ENCODE data around the gene LIPC.

LIPC gene

DNA sequence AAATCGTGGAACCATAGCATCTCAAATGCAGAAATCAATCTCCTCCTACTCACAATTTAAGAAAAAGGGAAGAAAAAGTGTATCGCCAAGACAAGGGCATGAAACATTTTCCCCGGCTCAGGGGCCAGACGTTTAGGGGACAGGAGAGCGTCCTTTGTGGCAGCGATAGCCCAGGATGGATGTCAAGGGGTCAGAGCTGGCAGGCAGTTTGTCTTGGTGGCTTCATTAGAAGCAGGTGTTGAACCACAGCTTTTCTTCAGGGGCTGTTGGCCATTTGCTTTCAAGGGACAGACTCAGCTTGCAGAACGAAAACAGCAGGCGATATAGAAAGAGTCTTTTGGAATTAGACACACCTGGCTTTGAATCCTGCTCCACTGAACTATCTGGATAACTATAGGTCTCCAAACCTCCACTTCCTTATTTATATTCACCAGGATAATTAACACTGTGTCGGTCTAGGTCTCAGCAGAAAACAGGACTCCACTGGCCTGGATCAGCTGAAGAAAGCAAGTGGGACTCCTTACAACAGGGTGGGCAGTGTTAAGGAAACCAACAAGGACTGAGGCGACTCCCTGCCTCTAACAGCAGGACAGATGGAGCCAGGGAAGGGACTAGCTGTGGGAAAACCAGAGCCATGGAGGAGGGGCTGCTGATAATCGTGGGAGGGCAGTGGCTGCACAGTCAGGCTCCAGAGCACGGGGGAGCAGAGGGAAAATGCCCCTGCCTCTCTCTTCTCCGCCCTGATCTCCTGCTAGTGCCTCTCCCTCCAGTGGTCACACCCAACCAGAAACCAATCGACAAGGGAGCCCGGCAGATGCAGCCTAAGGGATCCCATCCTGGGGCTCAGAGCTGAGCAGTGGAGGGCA is 123.6 kb downstream of the LIPC start:
- peaks cover 13% of the 10 kb centered on the region for H3K4me1 Mint-ChIP-seq
- no peak overlapping the region for H3K4me3 Mint-ChIP-seq
- no peaks in the 10 kb centered on the region for H3K9me3 Mint-ChIP-seq
- no peak overlapping the region for H3K27ac Mint-ChIP-seq
- no peaks in the 10 kb centered on the region for H3K36me3 Mint-ChIP-seq
- H3K27me3 Mint-ChIP-seq, result no peaks in the 10 kb centered on the region

DNA sequence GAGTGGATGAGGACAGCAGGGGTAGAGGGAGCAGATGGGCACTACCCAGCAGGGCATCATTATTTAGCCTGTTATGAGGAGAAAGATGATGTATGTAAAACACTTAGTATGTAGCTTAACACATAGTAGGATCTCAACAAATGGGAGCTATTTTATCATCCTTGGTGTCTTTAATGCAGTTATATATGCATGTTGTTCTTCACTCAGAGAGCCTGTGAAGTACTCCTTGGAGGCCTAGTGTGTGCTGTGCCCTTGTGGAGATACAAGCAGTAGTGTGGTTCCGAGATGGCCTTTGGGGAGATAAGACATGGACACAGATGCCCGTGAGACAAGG is 124.2 kb downstream of the LIPC start:
- Mint-ChIP-seq H3K36me3 (no peaks in the 10 kb centered on the region), H3K27ac (no peak overlapping the region), H3K4me3 (no peak overlapping the region), H3K27me3 (no peaks in the 10 kb centered on the region), H3K4me1 (peaks cover 11% of the 10 kb centered on the region), H3K9me3 (no peaks in the 10 kb centered on the region)

DNA sequence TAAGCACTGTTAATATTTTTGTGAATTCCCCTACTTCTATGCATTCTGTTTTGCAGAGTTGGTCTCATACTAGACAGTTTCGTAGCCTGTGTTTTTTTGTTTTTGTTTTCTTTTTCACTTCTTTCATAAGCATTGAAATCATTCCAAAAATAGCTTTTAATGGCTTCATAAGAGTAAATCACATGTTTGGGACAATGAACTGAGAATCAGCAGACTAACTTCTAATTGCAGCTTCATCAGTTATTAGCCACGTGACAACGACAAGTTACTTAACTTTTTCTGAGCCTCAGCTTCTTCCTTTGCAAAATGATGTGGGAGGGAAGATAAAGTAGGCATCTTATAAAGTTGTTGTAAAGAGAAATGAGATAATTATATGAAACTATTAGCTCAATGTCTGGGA is 124.8 kb downstream of the LIPC start:
- Mint-ChIP-seq H3K4me3 (no peak overlapping the region), H3K4me1 (peaks cover 6% of the 10 kb centered on the region), H3K9me3 (no peaks in the 10 kb centered on the region), H3K36me3 (no peaks in the 10 kb centered on the region), H3K27me3 (no peaks in the 10 kb centered on the region), H3K27ac (no peak overlapping the region)

DNA sequence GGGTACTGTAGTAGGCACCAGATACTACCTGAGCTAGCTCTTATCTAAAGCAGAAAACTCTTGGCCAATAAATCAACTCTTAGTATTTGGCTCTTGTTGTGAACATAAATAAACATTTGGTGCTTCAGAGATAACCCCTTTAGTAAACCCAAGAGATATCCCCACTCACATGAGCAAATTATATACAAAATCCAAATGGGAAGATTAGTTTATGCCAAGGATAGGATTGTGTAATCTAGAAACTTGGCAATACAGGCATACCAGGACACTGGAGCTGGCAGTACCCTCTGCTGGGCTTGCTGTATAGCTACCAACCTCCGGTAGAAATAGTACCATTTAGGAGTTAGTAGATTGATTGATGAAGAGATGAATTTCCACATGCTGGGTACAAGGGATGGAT is 127.0 kb downstream of the LIPC start:
- Mint-ChIP-seq H3K4me3 (no peak overlapping the region), H3K27ac (no peak overlapping the region), H3K4me1 (no peaks in the 10 kb centered on the region), H3K36me3 (no peaks in the 10 kb centered on the region), H3K9me3 (no peaks in the 10 kb centered on the region), H3K27me3 (no peaks in the 10 kb centered on the region)

DNA sequence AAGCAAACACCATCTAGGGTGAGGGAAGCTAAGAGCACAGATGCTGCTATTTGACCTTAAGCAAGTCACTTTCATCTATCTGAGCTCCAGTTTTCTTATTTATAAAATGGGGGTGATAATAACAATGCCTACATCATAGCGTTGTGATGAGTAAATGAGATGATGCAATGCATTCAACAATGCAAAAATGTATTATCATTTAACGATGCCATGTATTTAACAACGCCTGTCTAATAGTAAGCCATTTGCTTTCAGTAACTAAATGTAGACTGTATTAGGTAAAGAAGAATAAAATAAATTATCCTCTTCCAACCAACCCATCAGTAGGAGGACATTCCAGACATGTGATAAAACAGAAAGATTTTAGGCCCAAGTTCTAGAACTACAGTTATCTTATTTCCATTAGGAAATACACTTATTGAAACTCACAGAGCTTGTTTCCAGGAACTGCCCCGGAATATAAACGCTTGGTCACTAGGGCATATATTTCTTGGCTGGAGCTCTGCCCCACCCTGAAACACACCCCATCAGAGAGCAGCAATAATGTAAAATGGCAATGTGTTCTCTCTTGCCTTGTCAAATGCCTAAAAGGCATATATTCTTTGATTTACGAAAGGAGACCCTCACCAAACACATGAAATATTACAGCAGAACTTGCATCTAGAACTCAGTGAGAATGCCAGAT is 128.3 kb downstream of the LIPC start:
- Mint-ChIP-seq H3K27me3 (no peaks in the 10 kb centered on the region), H3K27ac (no peak overlapping the region), H3K36me3 (no peaks in the 10 kb centered on the region), H3K4me1 (no peaks in the 10 kb centered on the region), H3K9me3 (no peaks in the 10 kb centered on the region), H3K4me3 (no peak overlapping the region)

DNA sequence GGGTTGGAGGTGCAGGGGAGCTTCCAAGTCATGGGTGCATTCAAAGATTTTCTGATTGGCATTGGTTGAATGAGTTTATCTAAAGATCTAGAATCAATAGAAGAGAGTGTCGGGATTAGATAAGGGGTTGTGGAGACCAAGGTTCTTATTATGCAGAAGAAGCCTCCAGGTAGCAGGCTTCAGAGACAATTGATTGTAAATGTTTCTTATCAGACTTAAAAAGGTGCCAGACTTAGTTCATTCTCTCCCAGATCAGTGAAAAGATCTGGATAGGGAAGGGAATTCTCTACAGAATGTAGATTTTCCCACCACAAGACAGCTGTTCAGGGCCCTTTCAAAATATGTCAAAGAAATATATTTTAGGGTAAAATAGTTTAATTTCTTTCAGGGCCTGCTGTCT is 129.5 kb downstream of the LIPC start:
- Mint-ChIP-seq H3K4me1 (no peaks in the 10 kb centered on the region), H3K27ac (no peak overlapping the region), H3K36me3 (no peaks in the 10 kb centered on the region), H3K9me3 (no peaks in the 10 kb centered on the region), H3K4me3 (no peak overlapping the region), H3K27me3 (no peaks in the 10 kb centered on the region)

DNA sequence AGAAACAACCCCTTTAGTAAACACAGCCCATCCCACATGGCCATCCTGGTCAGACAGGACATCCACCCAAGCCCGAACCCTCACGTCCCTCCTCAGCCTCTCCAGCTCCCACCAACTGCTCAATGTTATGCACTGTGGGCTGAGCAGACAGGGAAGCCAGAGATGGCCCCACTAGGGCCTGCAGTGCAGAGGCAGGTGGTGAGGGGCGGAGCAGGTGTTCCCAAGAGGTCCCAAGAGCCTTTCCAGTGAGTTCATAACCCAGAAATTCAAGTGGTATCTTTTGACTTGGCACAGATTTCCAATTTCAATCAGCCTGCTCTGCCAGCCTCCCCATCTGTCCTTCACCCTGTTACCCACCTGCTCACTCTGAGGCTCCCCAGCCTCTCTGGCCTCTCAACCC is 130.3 kb downstream of the LIPC start:
- Mint-ChIP-seq H3K27ac (no peak overlapping the region), H3K4me3 (no peak overlapping the region), H3K36me3 (no peaks in the 10 kb centered on the region), H3K9me3 (no peaks in the 10 kb centered on the region), H3K27me3 (no peaks in the 10 kb centered on the region), H3K4me1 (no peaks in the 10 kb centered on the region)

DNA sequence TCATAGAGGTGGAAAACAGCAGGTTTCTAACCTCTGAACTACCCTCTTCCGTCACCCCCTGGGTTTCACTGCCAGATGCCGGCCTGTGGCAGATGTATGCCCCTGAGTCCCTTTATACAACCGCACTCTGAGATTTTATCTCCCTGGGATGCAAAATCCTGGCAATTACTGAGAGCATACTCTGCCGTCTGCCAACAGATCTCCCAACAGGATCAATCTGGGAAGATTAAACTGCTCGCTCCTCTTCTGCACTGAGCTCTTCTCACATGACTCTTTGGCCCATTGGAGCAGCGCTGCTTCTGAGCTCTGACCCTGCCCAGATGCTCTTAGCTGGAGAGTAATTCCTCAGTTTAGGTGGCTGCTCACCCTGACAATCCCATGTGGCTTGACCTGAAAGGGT is 133.2 kb downstream of the LIPC start:
- Mint-ChIP-seq H3K9me3 (no peaks in the 10 kb centered on the region), H3K36me3 (no peaks in the 10 kb centered on the region), H3K27ac (no peak overlapping the region), H3K4me1 (peaks cover 13% of the 10 kb centered on the region), H3K4me3 (no peak overlapping the region), H3K27me3 (no peaks in the 10 kb centered on the region)

DNA sequence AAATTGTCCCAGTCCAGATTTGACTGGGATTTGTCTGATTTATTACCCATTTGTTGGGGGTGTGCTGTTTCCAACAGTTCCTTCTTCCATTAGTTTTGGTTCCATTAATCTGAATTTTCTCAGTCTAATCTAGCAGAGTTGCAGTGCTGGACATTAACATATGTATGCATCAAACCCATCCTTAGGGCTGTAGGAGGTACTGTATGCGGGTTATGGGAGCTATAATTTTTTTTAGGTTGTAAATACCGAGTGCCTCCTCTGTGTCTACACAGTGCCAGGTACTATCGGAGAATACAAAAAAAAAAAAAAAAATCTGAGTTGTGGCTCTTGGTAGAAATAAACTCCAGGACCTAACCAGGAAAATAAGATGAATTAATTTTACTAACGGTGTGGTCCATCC is 133.8 kb downstream of the LIPC start:
- H3K27me3 Mint-ChIP-seq, result no peaks in the 10 kb centered on the region
- no peaks in the 10 kb centered on the region for H3K36me3 Mint-ChIP-seq
- no peak overlapping the region for H3K4me3 Mint-ChIP-seq
- H3K4me1 Mint-ChIP-seq, result peaks cover 13% of the 10 kb centered on the region
- no peaks in the 10 kb centered on the region for H3K9me3 Mint-ChIP-seq
- H3K27ac Mint-ChIP-seq, result no peak overlapping the region

DNA sequence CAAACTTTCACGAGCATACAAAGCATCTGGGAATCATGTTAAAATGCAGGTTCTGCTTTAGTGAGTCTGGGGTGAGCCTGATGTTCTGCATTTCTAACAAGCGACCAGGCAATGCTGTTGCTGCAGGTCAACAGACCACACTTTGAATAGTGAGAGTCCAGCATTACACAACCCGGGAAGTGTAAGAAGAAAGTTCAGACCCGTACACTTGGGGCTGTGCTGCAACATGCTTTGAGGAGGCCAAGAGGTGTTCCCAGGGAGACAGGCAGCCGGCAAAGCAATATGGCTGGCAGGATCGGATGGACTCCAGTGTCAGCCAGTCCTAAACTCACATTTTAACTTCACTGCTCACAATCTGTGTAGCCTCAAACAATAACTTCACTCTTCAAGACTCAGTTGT is 134.2 kb downstream of the LIPC start:
- no peak overlapping the region for H3K27ac Mint-ChIP-seq
- H3K4me1 Mint-ChIP-seq, result peaks cover 13% of the 10 kb centered on the region
- H3K4me3 Mint-ChIP-seq, result no peak overlapping the region
- H3K9me3 Mint-ChIP-seq, result no peaks in the 10 kb centered on the region
- no peaks in the 10 kb centered on the region for H3K36me3 Mint-ChIP-seq
- no peaks in the 10 kb centered on the region for H3K27me3 Mint-ChIP-seq

DNA sequence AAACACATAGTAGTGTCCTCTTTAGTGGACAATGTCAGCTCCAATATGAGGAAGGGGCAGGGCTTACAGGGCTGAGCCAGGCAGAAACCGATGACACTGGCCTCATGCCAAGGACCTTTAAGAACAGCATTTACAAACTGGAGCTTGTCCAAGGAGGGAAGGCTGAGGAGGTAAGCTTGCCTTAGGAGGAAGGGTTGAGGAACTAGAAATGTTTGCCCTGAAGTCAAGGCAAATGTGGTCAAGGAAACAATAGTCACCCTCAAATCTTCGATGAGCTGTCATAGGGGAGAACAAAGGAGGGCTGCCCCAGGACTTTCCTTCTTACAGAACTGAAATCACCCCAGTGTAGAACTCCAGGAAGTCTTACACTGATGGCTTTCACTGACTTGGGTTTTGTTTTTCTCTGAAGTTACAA is 136.4 kb downstream of the LIPC start:
- Mint-ChIP-seq H3K27me3 (no peaks in the 10 kb centered on the region), H3K36me3 (no peaks in the 10 kb centered on the region), H3K27ac (no peak overlapping the region), H3K9me3 (no peaks in the 10 kb centered on the region), H3K4me3 (no peak overlapping the region), H3K4me1 (peaks cover 13% of the 10 kb centered on the region)

DNA sequence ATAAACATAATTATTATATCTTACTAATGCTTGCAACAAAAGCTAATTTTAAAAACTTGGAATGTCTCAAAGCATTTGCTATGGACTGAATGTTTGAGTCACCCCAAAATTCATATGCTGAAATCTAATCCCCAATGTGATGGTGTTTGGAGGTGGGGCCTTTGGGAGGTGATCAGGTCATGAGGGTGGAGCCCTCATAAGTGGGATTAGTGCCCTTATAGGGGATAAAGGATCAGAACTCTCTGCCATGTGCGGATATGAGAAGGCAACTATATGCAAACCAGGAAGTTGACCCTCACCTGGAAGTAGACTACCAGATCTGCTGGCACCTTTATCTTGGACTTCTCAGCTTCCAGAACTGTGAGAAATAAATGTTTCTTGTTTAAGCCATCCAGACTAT is 137.7 kb downstream of the LIPC start:
- Mint-ChIP-seq H3K9me3 (no peaks in the 10 kb centered on the region), H3K27ac (no peak overlapping the region)

DNA sequence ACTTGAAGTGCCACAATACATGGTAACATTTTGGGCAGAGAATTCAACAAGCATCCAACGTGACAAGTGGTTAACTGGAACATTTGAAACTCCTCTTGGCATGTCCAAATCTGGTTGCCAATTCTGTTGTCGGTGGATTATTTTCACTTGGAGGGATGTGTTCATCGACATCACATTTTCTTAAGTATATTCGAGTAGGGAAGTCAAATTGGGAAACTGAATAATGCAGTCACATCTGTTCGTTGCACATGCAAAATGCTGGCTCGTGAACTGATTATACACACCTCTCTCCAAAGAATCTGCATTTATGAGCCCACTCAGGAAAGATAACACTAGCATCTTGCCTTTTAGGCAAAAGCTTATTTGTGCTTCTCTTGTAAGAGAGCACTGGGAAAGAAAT is 139.7 kb downstream of the LIPC start:
- no peaks in the 10 kb centered on the region for H3K36me3 Mint-ChIP-seq
- no peaks in the 10 kb centered on the region for H3K9me3 Mint-ChIP-seq
- H3K4me1 Mint-ChIP-seq, result peaks cover 19% of the 10 kb centered on the region
- H3K27ac Mint-ChIP-seq, result no peak overlapping the region
- H3K27me3 Mint-ChIP-seq, result no peaks in the 10 kb centered on the region
- no peak overlapping the region for H3K4me3 Mint-ChIP-seq

More for the DNA sequence above, 137.7 kb downstream of the LIPC start:
- peaks cover 13% of the 10 kb centered on the region for H3K4me1 Mint-ChIP-seq
- no peak overlapping the region for H3K4me3 Mint-ChIP-seq
- no peaks in the 10 kb centered on the region for H3K27me3 Mint-ChIP-seq
- no peaks in the 10 kb centered on the region for H3K36me3 Mint-ChIP-seq

DNA sequence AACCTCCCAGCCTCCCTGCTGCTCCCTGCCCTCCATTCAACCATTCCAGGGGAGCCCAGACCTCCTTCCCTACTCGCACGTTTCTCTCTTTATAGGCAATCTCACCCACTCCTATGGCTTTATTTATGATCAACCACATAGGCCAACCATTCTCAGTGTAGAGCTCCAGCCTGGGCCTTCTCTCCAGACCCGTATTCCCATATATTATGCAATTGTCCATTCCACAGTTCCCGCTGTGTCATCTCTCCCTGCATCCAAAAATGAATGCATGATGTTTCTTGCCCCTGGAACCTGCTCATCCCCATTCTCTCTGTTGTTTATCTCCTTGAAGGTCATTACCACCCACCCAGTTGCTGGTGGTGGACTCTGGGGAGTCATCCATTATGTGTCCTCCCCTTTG is 140.7 kb downstream of the LIPC start:
- Mint-ChIP-seq H3K36me3 (no peaks in the 10 kb centered on the region), H3K9me3 (no peaks in the 10 kb centered on the region), H3K27ac (no peak overlapping the region), H3K27me3 (no peaks in the 10 kb centered on the region), H3K4me1 (peaks cover 18% of the 10 kb centered on the region), H3K4me3 (no peak overlapping the region)

DNA sequence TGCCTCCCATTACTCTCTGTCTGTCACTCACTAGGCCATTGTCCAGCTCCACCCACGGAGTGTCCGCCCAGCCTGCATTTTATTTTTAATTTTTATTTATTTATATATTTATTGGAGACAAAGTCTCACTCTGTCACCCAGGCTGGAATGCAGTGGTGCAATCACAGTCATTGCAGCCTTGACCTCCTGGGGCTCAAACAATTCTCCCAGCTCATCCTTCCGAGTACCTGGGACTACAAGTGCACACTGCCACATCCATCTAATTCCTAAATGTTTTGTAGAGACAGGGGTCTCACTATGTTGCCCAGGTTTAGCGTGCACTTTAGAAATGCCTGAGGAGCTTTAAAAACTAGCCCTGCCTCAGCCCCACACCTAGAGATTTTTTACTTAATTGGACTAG is 141.5 kb downstream of the LIPC start:
- H3K4me3 Mint-ChIP-seq, result no peak overlapping the region
- H3K9me3 Mint-ChIP-seq, result no peaks in the 10 kb centered on the region
- H3K4me1 Mint-ChIP-seq, result peaks cover 12% of the 10 kb centered on the region
- H3K36me3 Mint-ChIP-seq, result no peaks in the 10 kb centered on the region
- H3K27ac Mint-ChIP-seq, result no peak overlapping the region
- H3K27me3 Mint-ChIP-seq, result no peaks in the 10 kb centered on the region

DNA sequence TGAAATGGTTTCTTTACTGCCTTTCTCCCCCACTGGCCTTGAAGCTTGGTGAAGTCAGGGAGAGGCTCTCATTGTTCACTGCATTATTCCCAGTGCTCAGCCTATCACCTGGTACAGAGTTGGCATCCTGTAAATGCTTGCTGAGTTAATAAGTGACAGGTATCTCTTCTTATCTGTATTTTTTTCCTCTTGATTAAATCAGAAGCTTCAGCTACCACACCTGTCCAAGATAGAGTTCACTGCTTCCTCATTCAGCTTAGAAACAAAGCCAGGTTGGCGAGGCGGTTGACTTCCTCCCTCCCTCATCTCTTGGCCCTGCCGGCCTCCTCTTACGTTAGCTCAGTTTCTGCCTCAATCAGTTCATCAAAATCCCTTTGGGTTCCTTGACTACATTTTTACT is 142.8 kb downstream of the LIPC start:
- H3K27me3 Mint-ChIP-seq, result no peaks in the 10 kb centered on the region
- no peak overlapping the region for H3K4me3 Mint-ChIP-seq
- peaks cover 6% of the 10 kb centered on the region for H3K4me1 Mint-ChIP-seq
- no peaks in the 10 kb centered on the region for H3K36me3 Mint-ChIP-seq
- H3K27ac Mint-ChIP-seq, result no peak overlapping the region
- no peaks in the 10 kb centered on the region for H3K9me3 Mint-ChIP-seq
